ENCODE results near the gene PTBP1. TPM values are rescaled to one million over a fixed set of nuclear protein-coding genes. Genes with fewer than 3 reads are reported as not detected.

The PTBP1 gene
- total RNA-seq, 1 donor from 2014 or later: 417 TPM

- ChIA-PET POLR2A (interaction anchor here (0.6 to 1.9 kb wide), 7 partner anchors 11 to 1764 kb away, joined by 3 to 8 read pairs (median 3); partner anchors contain the start of gene WDR18), CTCF (no interaction called here)
- Mint-ChIP-seq H3K4me3 (peak overlapping the region; percentile 89), H3K4me1 (peaks cover 39% of the 10 kb centered on the region), H3K27ac (peak overlapping the region; percentile 76), H3K36me3 (ENCODE audit: low read depth) (peaks cover 30% of the 10 kb centered on the region), H3K27me3 (no peaks in the 10 kb centered on the region), H3K9me3 (no peaks in the 10 kb centered on the region)
- ATAC-seq (ENCODE audit: low read depth) (peak; percentile 21), DNase-seq (peak; percentile 86)
- intact Hi-C loops (cut with micrococcal nuclease): loop anchor here (1.0 to 5.0 kb wide), 13 partner anchors 65 to 855 kb away; partner anchors contain the start of genes ATP5F1D, BSG, CDC34 and CIRBP
- TF ChIP-seq CTCF (IDR thresholded peaks at IDR 0.05): no peak
Observed at GRCh38 chr19:797528-798414, 519 bp downstream of the PTBP1 start.

- intact Hi-C loops (cut with micrococcal nuclease): loop anchor here (5.0 kb wide), 3 partner anchors 109 to 854 kb away; partner anchors contain the start of genes MBD3 and TCF3
- DNase-seq (peak; percentile 36), ATAC-seq (ENCODE audit: low read depth) (no peak)
- TF ChIP-seq CTCF (IDR thresholded peaks at IDR 0.05): no peak
- CTCF ChIA-PET: interaction anchor here (1.5 kb wide), 1 partner anchor 65 kb away, joined by 5 read pairs; no protein-coding TSS in a partner anchor
- Mint-ChIP-seq H3K9me3 (no peaks in the 10 kb centered on the region), H3K27me3 (no peaks in the 10 kb centered on the region), H3K4me3 (peak overlapping the region; percentile 86), H3K36me3 (ENCODE audit: low read depth) (peaks cover 35% of the 10 kb centered on the region), H3K4me1 (peaks cover 40% of the 10 kb centered on the region), H3K27ac (peak overlapping the region; percentile 73)
- POLR2A ChIA-PET: interaction anchor here (0.6 to 1.9 kb wide), 3 partner anchors 10 to 126 kb away, joined by 3 to 6 read pairs (median 5); no protein-coding TSS in a partner anchor
Observed at GRCh38 chr19:798415-799075, 1.3 kb downstream of the PTBP1 start.

GRCh38 chr19:799076-799881 is 2.0 kb downstream of the PTBP1 start:
- ATAC-seq (ENCODE audit: low read depth) (no peak), DNase-seq (no peak)
- CTCF ChIA-PET: interaction anchor here (1.5 kb wide), 1 partner anchor 64 kb away, joined by 5 read pairs; no protein-coding TSS in a partner anchor
- peak overlapping the region; percentile 69 for H3K27ac Mint-ChIP-seq
- H3K4me3 Mint-ChIP-seq: peak overlapping the region; percentile 86
- H3K36me3 Mint-ChIP-seq (ENCODE audit: low read depth): peaks cover 42% of the 10 kb centered on the region
- H3K27me3 Mint-ChIP-seq: no peaks in the 10 kb centered on the region
- peaks cover 40% of the 10 kb centered on the region for H3K4me1 Mint-ChIP-seq
- TF ChIP-seq CTCF (IDR thresholded peaks at IDR 0.05): no peak
- intact Hi-C loops (cut with micrococcal nuclease): loop anchor here (5.0 kb wide), 3 partner anchors 108 to 853 kb away; partner anchors contain the start of genes MBD3 and TCF3
- no peaks in the 10 kb centered on the region for H3K9me3 Mint-ChIP-seq
- POLR2A ChIA-PET: interaction anchor here (1.9 kb wide), 1 partner anchor 9 kb away, joined by 5 read pairs; no protein-coding TSS in a partner anchor

- no peak for TF ChIP-seq CTCF (IDR thresholded peaks at IDR 0.05)
- no peaks in the 10 kb centered on the region for H3K27me3 Mint-ChIP-seq
- H3K27ac Mint-ChIP-seq: no peak overlapping the region
- ChIA-PET POLR2A (no interaction called here), CTCF (no interaction called here)
- ATAC-seq (ENCODE audit: low read depth) (no peak), DNase-seq (no peak)
- H3K4me1 Mint-ChIP-seq: peaks cover 40% of the 10 kb centered on the region
- intact Hi-C loops (cut with micrococcal nuclease): no loop called here
- peak overlapping the region; percentile 42 for H3K4me3 Mint-ChIP-seq
- peaks cover 47% of the 10 kb centered on the region for H3K36me3 Mint-ChIP-seq (ENCODE audit: low read depth)
- H3K9me3 Mint-ChIP-seq: no peaks in the 10 kb centered on the region
Observed at GRCh38 chr19:800360-801029, 3.2 kb downstream of the PTBP1 start.
